Lower leg skin (tissue), 3 donors: Measurements from ENCODE around the gene RPS6KB2.

Experiments
- POLR2A ChIP-seq, 2 donors: fragments of 450-650 bp; IDR thresholded peaks; one replicate each; pipeline ENCODE4 v1.6.1; 2016 to 2017; ENCODE audit warnings: antibody characterized with exemption in 2 of 2, mild to moderate bottlenecking in 1 of 2, moderate library complexity in 1 of 2
- TF ChIP-seq, protein P1 (sequence below), 3 donors: fragments of 450-650 bp; IDR thresholded peaks; one replicate each; pipeline ENCODE4 v1.5.1; 2016; ENCODE audit warnings: antibody characterized with exemption in 3 of 3, mild to moderate bottlenecking in 3 of 3, moderate library complexity in 2 of 3

DNA sequence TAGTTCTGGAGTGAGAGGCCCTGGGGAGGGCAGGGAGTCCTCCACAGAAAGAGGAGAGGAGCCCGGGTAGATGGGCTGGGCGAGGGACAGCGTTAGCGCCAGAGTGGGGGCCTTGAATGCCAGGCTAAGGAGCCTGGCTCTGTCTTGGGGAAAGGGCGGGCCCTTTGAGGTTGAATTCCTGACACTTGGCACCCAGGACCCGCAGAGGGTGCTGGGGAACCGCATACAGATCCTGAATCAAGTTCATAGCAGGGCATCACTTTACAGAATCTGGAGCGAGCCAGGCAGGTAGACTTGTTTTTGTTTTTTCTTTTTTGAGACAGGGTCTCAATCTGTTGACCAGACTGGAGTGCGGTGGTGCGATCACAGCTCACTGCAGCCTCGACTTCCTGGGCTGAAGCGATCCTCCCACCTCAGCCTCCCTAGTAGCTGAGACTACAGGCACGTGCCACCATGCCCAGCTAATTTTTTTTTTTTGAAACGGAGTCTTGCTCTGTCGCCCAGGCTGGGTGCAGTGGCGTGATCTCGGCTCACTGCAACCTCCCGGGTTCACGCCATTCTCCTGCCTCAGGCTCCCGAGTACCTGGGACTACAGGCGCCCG, 6.8 kb upstream of the RPS6KB2 start:
- TF ChIP-seq, protein P1, sequence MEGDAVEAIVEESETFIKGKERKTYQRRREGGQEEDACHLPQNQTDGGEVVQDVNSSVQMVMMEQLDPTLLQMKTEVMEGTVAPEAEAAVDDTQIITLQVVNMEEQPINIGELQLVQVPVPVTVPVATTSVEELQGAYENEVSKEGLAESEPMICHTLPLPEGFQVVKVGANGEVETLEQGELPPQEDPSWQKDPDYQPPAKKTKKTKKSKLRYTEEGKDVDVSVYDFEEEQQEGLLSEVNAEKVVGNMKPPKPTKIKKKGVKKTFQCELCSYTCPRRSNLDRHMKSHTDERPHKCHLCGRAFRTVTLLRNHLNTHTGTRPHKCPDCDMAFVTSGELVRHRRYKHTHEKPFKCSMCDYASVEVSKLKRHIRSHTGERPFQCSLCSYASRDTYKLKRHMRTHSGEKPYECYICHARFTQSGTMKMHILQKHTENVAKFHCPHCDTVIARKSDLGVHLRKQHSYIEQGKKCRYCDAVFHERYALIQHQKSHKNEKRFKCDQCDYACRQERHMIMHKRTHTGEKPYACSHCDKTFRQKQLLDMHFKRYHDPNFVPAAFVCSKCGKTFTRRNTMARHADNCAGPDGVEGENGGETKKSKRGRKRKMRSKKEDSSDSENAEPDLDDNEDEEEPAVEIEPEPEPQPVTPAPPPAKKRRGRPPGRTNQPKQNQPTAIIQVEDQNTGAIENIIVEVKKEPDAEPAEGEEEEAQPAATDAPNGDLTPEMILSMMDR (IDR thresholded peaks at IDR 0.05), result no peak
- no peak for TF ChIP-seq POLR2A (IDR thresholded peaks at IDR 0.05)
